ENCODE data around the gene KLHDC7A. TPM values are rescaled to one million over a fixed set of nuclear protein-coding genes. Genes with fewer than 3 reads are reported as not detected.

KLHDC7A gene
- total and polyA plus RNA-seq, 2 of the 4 experiments (the other 2 are of a cell fraction) = not detected

DNA sequence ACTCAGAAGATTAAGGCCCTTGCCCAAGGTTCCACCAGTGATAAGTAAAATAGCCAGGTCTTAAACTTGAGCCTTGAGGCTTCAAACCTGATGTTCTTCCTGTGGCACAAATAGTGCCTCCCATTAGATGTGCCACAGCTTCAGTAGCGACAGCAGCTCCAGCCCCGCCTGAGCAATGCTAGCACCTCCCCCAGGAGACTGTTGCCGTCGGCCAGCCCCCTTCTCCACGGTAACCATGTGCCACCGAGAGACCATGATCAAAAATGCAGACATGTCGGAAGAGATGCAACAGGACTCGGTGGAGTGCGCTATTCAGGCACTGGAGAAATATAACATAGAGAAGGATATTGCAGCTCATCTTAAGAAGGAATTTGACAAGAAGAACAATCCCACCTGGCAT is 32.2 kb downstream of the KLHDC7A start:
- no CpG with 5 or more reads among the region's 9 CpGs for WGBS, 2 experiments (ENCODE audit: extremely low coverage in 2 of 2, insufficient read length in 1 of 2)
- H3K23ac ChIP-seq (ENCODE audit: low read depth, low read length) = no peak overlapping the region

More for the DNA sequence above, 32.2 kb downstream of the KLHDC7A start:
- Histone ChIP-seq H3K36me3 (ENCODE audit: control insufficient read depth, insufficient read depth, low read length) (no peaks in the 10 kb centered on the region), H3K9ac (ENCODE audit: low read depth, low read length) (no peak overlapping the region), H2BK120ac (ENCODE audit: low read depth, low read length) (no peak overlapping the region), H2AK5ac (ENCODE audit: low read depth, low read length) (no peak overlapping the region), H3K4me3 (ENCODE audit: insufficient read depth, low read depth, low read length) (no peak overlapping the region), H4K20me1 (ENCODE audit: insufficient read depth, low read length) (no peaks in the 10 kb centered on the region), H4K8ac (ENCODE audit: low read depth in 2 of 2, low read length in 2 of 2) (no peak overlapping the region), H2AFZ (replicated peaks; ENCODE audit: low read length, poor library complexity) (no peak overlapping the region), H3K56ac (ENCODE audit: extremely low read depth, insufficient read depth, low read length) (no peak overlapping the region), H4K5ac (ENCODE audit: low read depth, low read length) (no peak overlapping the region), H3K4me2 (ENCODE audit: low read depth, low read length) (no peak overlapping the region), H2AK9ac (replicated peaks; ENCODE audit: low read depth, low read length, poor library complexity) (no peak overlapping the region), H4K91ac (ENCODE audit: insufficient read depth, low read depth, low read length) (no peak overlapping the region), H2BK15ac (ENCODE audit: low read depth, low read length) (no peak overlapping the region), H3K27me3 (ENCODE audit: control insufficient read depth, insufficient read depth, low read length) (no peaks in the 10 kb centered on the region), H2BK20ac (ENCODE audit: low read depth, low read length) (no peak overlapping the region), H3K18ac (ENCODE audit: low read depth, low read length) (no peak overlapping the region), H3K14ac (replicated peaks; ENCODE audit: low read depth, low read length) (no peak overlapping the region), H3K4ac (ENCODE audit: low read depth, low read length) (no peak overlapping the region), H3K27ac (ENCODE audit: insufficient read depth, low read length) (no peak overlapping the region), H3K9me3 (ENCODE audit: control insufficient read depth, insufficient read depth, low read length) (peaks cover 10% of the 10 kb centered on the region), H3K79me1 (ENCODE audit: low read depth in 1 of 2, low read length in 2 of 2) (no peaks in the 10 kb centered on the region), H3K4me1 (ENCODE audit: control insufficient read depth, insufficient read depth, low read length) (no peaks in the 10 kb centered on the region), H2BK5ac (ENCODE audit: low read depth, low read length, poor library complexity, severe bottlenecking) (no peak overlapping the region), H3K9me1 (ENCODE audit: insufficient read depth, low read length) (no peaks in the 10 kb centered on the region)
- in situ Hi-C loops (cut with MboI; ENCODE audit: low sequenced_read_pairs) (no loop called here), intact Hi-C loops (cut with micrococcal nuclease) (no loop called here), dilution Hi-C loops (cut with HindIII; ENCODE audit: low sequenced_read_pairs, unreplicated experiment) (no loop called here)
- BruUV-seq (replicated peaks) = no TSS peak
- TF ChIP-seq RAD21 (IDR thresholded peaks at IDR 0.05; ENCODE audit: low read length) (no peak), MXI1 (IDR thresholded peaks at IDR 0.05; ENCODE audit: borderline replicate concordance, low read depth, low read length) (no peak), CEBPB (IDR thresholded peaks at IDR 0.05; ENCODE audit: low read depth, low read length) (no peak), RFX5 (IDR thresholded peaks at IDR 0.05; ENCODE audit: low read depth, low read length) (no peak), RCOR1 (IDR thresholded peaks at IDR 0.05; ENCODE audit: insufficient replicate concordance, low read length) (no peak), MAZ (IDR thresholded peaks at IDR 0.05; ENCODE audit: borderline replicate concordance, low read depth, low read length) (no peak), FOS (IDR thresholded peaks at IDR 0.05; ENCODE audit: low read depth, low read length) (no peak), NFE2L2 (IDR thresholded peaks at IDR 0.05; ENCODE audit: low read depth, low read length) (no peak), BHLHE40 (IDR thresholded peaks at IDR 0.05; ENCODE audit: low read depth, low read length) (no peak), POLR2A (IDR thresholded peaks at IDR 0.05; ENCODE audit: low read depth, low read length) (no peak), SMC3 (IDR thresholded peaks at IDR 0.05; ENCODE audit: low read depth, low read length) (no peak), MAFK (IDR thresholded peaks at IDR 0.05; ENCODE audit: low read depth, low read length) (no peak), CHD1 (IDR thresholded peaks at IDR 0.05; ENCODE audit: low read depth, low read length) (no peak)
- TF ChIP-seq, protein P1, sequence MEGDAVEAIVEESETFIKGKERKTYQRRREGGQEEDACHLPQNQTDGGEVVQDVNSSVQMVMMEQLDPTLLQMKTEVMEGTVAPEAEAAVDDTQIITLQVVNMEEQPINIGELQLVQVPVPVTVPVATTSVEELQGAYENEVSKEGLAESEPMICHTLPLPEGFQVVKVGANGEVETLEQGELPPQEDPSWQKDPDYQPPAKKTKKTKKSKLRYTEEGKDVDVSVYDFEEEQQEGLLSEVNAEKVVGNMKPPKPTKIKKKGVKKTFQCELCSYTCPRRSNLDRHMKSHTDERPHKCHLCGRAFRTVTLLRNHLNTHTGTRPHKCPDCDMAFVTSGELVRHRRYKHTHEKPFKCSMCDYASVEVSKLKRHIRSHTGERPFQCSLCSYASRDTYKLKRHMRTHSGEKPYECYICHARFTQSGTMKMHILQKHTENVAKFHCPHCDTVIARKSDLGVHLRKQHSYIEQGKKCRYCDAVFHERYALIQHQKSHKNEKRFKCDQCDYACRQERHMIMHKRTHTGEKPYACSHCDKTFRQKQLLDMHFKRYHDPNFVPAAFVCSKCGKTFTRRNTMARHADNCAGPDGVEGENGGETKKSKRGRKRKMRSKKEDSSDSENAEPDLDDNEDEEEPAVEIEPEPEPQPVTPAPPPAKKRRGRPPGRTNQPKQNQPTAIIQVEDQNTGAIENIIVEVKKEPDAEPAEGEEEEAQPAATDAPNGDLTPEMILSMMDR (conservative IDR thresholded peaks at IDR 0.05; ENCODE audit: low read depth, low read length) = no peak
- TF ChIP-seq, protein P2, sequence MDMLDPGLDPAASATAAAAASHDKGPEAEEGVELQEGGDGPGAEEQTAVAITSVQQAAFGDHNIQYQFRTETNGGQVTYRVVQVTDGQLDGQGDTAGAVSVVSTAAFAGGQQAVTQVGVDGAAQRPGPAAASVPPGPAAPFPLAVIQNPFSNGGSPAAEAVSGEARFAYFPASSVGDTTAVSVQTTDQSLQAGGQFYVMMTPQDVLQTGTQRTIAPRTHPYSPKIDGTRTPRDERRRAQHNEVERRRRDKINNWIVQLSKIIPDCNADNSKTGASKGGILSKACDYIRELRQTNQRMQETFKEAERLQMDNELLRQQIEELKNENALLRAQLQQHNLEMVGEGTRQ (IDR thresholded peaks at IDR 0.05; ENCODE audit: low read depth, low read length) = no peak
- TF ChIP-seq, protein P3, sequence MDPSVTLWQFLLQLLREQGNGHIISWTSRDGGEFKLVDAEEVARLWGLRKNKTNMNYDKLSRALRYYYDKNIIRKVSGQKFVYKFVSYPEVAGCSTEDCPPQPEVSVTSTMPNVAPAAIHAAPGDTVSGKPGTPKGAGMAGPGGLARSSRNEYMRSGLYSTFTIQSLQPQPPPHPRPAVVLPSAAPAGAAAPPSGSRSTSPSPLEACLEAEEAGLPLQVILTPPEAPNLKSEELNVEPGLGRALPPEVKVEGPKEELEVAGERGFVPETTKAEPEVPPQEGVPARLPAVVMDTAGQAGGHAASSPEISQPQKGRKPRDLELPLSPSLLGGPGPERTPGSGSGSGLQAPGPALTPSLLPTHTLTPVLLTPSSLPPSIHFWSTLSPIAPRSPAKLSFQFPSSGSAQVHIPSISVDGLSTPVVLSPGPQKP (IDR thresholded peaks at IDR 0.05; ENCODE audit: borderline replicate concordance, low read depth, low read length) = no peak
- ATAC-seq (ENCODE audit: low read depth) = no peak
- no peak for DNase-seq
- ChIA-PET CTCF (interaction anchor here (0.7 kb wide), 1 partner anchor 14 kb away, joined by 3 read pairs; no protein-coding TSS in a partner anchor), POLR2A (ENCODE audit: unreplicated experiment) (no interaction called here)

All from IMR-90 (cell line).